SK-N-SH (cell line): Measurements from ENCODE around the gene SPATA32. TPM values are rescaled to one million over a fixed set of nuclear protein-coding genes. Genes with fewer than 3 reads are reported as not detected.

Experiments used
- CTCF ChIA-PET: fragments of 300-600, 350-600 bp; formaldehyde crosslinking; extraction: SDS; loops from one replicate; lab custom pipeline; 2021; lab: Yijun Ruan, JAX
- POLR2A ChIA-PET: fragments of 350-600 bp; sonication (Branson Sonifier 250); formaldehyde crosslinking; extraction: SDS; loops from one replicate; lab custom pipeline; 2020; ENCODE audit warnings: antibody characterized with exemption, inconsistent platforms; lab: Yijun Ruan, JAX
- DNase-seq: peaks from one replicate; pipeline ENCODE4 v3.0.0; 2012
- H2AFZ ChIP-seq: fragments of 200-600 bp; sonication (generic); 2 replicates; pipeline ENCODE4 v1.8.1; 2016; ENCODE audit warnings: antibody characterized with exemption, mild to moderate bottlenecking, low read depth
- H3F3A ChIP-seq: fragments of 200-600 bp; sonication (generic); replicated peaks from 2 replicates; pipeline ENCODE3; 2016; ENCODE audit warnings: antibody characterized with exemption, mild to moderate bottlenecking; ENCODE audit not compliant: insufficient read depth
- H3K27ac ChIP-seq, 2 experiments: fragments of 200-500 bp in 1 of 2; fragments of 200-600 bp in 1 of 2; sonication (Bioruptor generic) in 1 of 2; sonication (generic), shearing (Covaris generic) in 1 of 2; 2 replicates each; pipeline versions ENCODE4 v1.5.1 to v1.6.1; 2014 to 2016; ENCODE audit warnings: low read depth in 2 of 2, inconsistent platforms in 1 of 2, low read length in 1 of 2, mild to moderate bottlenecking in 1 of 2, mixed read lengths in 1 of 2
- H3K27me3 ChIP-seq: fragments of 200-600 bp; sonication (generic), shearing (Covaris generic); 2 replicates; pipeline ENCODE4 v1.6.1; 2016; ENCODE audit warnings: mixed run types; ENCODE audit not compliant: insufficient read depth
- H3K36me3 ChIP-seq, 2 experiments: fragments of 200-500 bp in 1 of 2; fragments of 200-600 bp in 1 of 2; sonication (Bioruptor generic) in 1 of 2; sonication (generic) in 1 of 2; replicated peaks in 1 of 2; 2 replicates each; pipeline versions ENCODE3 to v1.5.1; 2014 to 2016; ENCODE audit warnings: low read length in 1 of 2, mild to moderate bottlenecking in 1 of 2; ENCODE audit not compliant: insufficient read depth in 2 of 2, control insufficient read depth in 1 of 2
- H3K4me1 ChIP-seq, 2 experiments: fragments of 200-500 bp in 1 of 2; fragments of 200-600 bp in 1 of 2; sonication (Bioruptor generic) in 1 of 2; sonication (generic), shearing (Covaris generic) in 1 of 2; 2 replicates each; pipeline versions ENCODE4 v1.5.1 to v1.6.1; 2014 to 2016; ENCODE audit warnings: low read depth in 1 of 2, low read length in 1 of 2, mixed run types in 1 of 2; ENCODE audit not compliant: insufficient read depth in 2 of 2, control insufficient read depth in 1 of 2
- H3K4me2 ChIP-seq: fragments of 200-600 bp; sonication (generic), shearing (Covaris generic); 2 replicates; pipeline ENCODE4 v1.6.1; 2017; ENCODE audit warnings: mixed run types
- H3K4me3 ChIP-seq, 2 experiments: fragments of 200-500 bp in 1 of 2; fragments of 200-600 bp in 1 of 2; sonication (Bioruptor generic) in 1 of 2; sonication (generic), shearing (Covaris generic) in 1 of 2; 2 replicates each; pipeline versions ENCODE4 v1.5.1 to v1.8.1; 2014 to 2016; ENCODE audit warnings: low read depth in 2 of 2, inconsistent platforms in 1 of 2, low read length in 1 of 2, mild to moderate bottlenecking in 1 of 2, mixed read lengths in 1 of 2, moderate library complexity in 1 of 2
- H3K79me2 ChIP-seq: fragments of 200-600 bp; sonication (generic); 2 replicates; pipeline ENCODE4 v1.8.1; 2017; ENCODE audit warnings: mild to moderate bottlenecking; ENCODE audit not compliant: insufficient read depth
- H3K9ac ChIP-seq: fragments of 200-600 bp; sonication (generic); 2 replicates; pipeline ENCODE4 v1.6.1; 2017; ENCODE audit warnings: mixed run types
- H3K9me2 ChIP-seq: fragments of 200-600 bp; sonication (generic); 2 replicates; pipeline ENCODE4 v1.6.1; 2017; ENCODE audit warnings: mixed run types
- H3K9me3 ChIP-seq: fragments of 200-600 bp; sonication (generic); 2 replicates; pipeline ENCODE4 v1.6.1; 2017; ENCODE audit warnings: mixed run types, mild to moderate bottlenecking, moderate library complexity
- H4K20me1 ChIP-seq: fragments of 200-600 bp; sonication (generic); 2 replicates; pipeline ENCODE4 v1.6.1; 2017; ENCODE audit warnings: mild to moderate bottlenecking, mixed run types; ENCODE audit not compliant: insufficient read depth
- CHD2 ChIP-seq: fragments of 150-350 bp; IDR thresholded peaks from 2 replicates; pipeline ENCODE4 v1.6.1; 2018; ENCODE audit warnings: low read length; ENCODE audit not compliant: partially characterized antibody
- ELF1 ChIP-seq: IDR thresholded peaks from 2 replicates; pipeline ENCODE4 v1.4.0; 2012
- EP300 ChIP-seq, 2 experiments: IDR thresholded peaks; 2 replicates each; pipeline versions ENCODE4 v1.4.0 to v1.6.1; 2012; ENCODE audit warnings: borderline replicate concordance in 1 of 2, low read depth in 1 of 2, low read length in 1 of 2
- FOXM1 ChIP-seq: IDR thresholded peaks from 2 replicates; pipeline ENCODE4 v1.4.0; 2012; ENCODE audit warnings: low read depth, mild to moderate bottlenecking
- GABPA ChIP-seq: IDR thresholded peaks from 2 replicates; pipeline ENCODE4 v1.4.0; 2012; ENCODE audit warnings: low read depth, mild to moderate bottlenecking
- JUND ChIP-seq: IDR thresholded peaks from 2 replicates; pipeline ENCODE4 v1.4.0; 2012
- NFIC ChIP-seq: IDR thresholded peaks from 2 replicates; pipeline ENCODE4 v1.4.0; 2012; ENCODE audit warnings: borderline replicate concordance
- RAD21 ChIP-seq: IDR thresholded peaks from 2 replicates; pipeline ENCODE4 v1.6.1; 2012; ENCODE audit warnings: mild to moderate bottlenecking, low read length
- RCOR1 ChIP-seq: fragments of 150-350 bp; IDR thresholded peaks from 2 replicates; pipeline ENCODE4 v1.6.1; 2017; ENCODE audit warnings: antibody characterized with exemption, low read length
- SMC3 ChIP-seq: IDR thresholded peaks from 2 replicates; pipeline ENCODE4 v1.6.1; 2012; ENCODE audit warnings: low read depth, low read length, improper control_type of control experiment
- TEAD4 ChIP-seq: IDR thresholded peaks from 2 replicates; pipeline ENCODE4 v1.4.0; 2012; ENCODE audit warnings: mild to moderate bottlenecking, borderline replicate concordance; ENCODE audit not compliant: insufficient read depth
- WGBS: methylation state at CpG from one replicate; pipeline ENCODE4 v1.1.6; 2017; ENCODE audit warnings: low lambda C conversion rate; 5-methylcytosine and 5-hydroxymethylcytosine counted together
- polyA plus RNA-seq, 3 experiments: library from polyadenylated mRNA; depleted of rRNA; stranded (reverse); fragments of >200 nt; gene quantifications; 2 replicates each; pipeline ENCODE4 v1.2.3, GENCODE V29; 2012
- TF ChIP-seq, protein P1 (sequence below): fragments of 200-600 bp; sonication (generic); IDR thresholded peaks from 2 replicates; pipeline ENCODE4 v1.6.1; 2017; ENCODE audit warnings: antibody characterized with exemption, mild to moderate bottlenecking, moderate library complexity
- TF ChIP-seq, protein P2 (sequence below): IDR thresholded peaks from 2 replicates; pipeline ENCODE4 v1.4.0; 2012; ENCODE audit warnings: low read depth
- TF ChIP-seq, protein P3 (sequence below): IDR thresholded peaks from 2 replicates; pipeline ENCODE4 v1.4.0; 2012; ENCODE audit warnings: low read depth, borderline replicate concordance
- TF ChIP-seq, protein P4 (sequence below): IDR thresholded peaks from 2 replicates; pipeline ENCODE4; 2012
- TF ChIP-seq, protein P5 (sequence below): fragments of 150-350 bp; IDR thresholded peaks from 2 replicates; pipeline ENCODE4 v1.6.1; 2016; ENCODE audit warnings: mild to moderate bottlenecking, low read depth, low read length

SPATA32 gene
- polyA plus RNA-seq, 1 of the 3 experiments (the other 2 are of a cell fraction) = not detected

DNA sequence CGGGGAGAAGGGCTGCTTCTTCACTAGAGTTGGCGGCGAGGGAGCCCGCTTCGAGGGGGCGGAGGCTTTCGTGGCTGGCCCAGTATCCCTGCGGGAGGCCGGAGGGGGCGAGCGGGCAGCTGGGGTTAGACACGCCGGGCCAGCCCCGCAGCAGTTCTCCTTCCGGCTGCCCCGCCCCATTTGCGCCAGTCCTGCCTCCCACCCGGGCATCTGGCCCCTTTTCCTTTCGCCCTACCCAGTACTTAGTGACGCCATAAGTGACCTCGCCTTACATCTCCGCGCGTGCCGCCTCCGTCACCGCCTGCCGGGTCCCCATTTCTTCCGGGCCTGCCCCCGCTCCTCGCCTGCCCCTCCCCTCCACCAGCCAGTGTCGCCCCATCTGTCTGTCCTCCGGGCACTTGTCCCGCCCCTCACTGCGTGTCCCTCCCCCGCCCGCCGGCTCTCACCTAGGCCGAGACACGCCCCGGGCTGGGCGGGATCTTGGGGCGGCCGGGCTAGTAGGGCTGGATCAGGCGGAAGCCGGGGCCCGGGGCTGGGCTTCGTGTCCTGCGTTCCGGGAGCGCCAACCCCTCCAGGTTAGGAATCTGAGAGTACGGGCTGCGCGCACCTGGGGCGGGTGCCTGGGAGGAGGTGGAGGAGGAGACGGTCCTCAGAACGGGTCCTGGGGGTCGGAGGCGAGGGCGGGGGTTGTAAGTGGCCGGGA lies 14.3 kb downstream of the SPATA32 start (continued):
- TF ChIP-seq, protein P1, sequence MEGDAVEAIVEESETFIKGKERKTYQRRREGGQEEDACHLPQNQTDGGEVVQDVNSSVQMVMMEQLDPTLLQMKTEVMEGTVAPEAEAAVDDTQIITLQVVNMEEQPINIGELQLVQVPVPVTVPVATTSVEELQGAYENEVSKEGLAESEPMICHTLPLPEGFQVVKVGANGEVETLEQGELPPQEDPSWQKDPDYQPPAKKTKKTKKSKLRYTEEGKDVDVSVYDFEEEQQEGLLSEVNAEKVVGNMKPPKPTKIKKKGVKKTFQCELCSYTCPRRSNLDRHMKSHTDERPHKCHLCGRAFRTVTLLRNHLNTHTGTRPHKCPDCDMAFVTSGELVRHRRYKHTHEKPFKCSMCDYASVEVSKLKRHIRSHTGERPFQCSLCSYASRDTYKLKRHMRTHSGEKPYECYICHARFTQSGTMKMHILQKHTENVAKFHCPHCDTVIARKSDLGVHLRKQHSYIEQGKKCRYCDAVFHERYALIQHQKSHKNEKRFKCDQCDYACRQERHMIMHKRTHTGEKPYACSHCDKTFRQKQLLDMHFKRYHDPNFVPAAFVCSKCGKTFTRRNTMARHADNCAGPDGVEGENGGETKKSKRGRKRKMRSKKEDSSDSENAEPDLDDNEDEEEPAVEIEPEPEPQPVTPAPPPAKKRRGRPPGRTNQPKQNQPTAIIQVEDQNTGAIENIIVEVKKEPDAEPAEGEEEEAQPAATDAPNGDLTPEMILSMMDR = no peak
- TF ChIP-seq GABPA (peak; percentile 55), EP300 (IDR thresholded peaks at IDR 0.05; ENCODE audit: borderline replicate concordance in 1 of 2, low read depth in 1 of 2, low read length in 1 of 2) (no peak), ELF1 (peak; percentile 57; the same call in 1 of the 2 replicates)
- TF ChIP-seq, protein P2, sequence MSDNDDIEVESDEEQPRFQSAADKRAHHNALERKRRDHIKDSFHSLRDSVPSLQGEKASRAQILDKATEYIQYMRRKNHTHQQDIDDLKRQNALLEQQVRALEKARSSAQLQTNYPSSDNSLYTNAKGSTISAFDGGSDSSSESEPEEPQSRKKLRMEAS = peak; percentile 67

DNA sequence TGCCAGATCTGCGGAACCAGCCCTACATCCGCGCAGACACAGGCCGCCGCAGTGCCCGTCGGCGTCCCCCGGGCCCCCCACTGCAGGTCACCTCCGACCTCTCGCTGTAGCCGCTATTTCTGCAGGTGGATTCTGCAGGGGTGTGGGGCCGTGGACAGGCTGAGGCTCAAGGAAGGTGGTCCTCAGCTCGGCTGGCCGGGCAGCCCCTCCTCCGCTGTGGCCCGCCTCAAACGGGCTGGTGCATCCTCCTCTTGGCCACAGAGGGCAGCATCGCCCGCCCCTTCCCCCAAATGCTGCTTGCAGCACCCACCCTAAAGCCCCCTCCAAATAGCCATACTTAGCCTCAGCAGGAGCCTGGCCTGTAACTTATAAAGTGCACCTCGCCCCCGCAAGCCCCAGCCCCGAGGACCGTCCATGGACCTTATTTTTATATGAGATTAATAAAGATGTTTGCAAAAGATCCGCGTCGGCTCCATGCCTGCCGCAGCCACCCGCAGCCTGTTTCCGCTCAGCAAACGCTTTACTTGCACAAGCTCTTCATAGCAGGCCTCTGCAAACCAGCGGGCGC lies 14.9 kb downstream of the SPATA32 start:
- H3K79me2 ChIP-seq = no peaks in the 10 kb centered on the region
- no peaks in the 10 kb centered on the region for H3K9me2 ChIP-seq
- no peaks in the 10 kb centered on the region for H3K27me3 ChIP-seq
- H3K4me1 ChIP-seq = peaks cover 0 to 20% of the 10 kb centered on the region in 2 experiments; a peak in 1 of 4 replicates
- ChIA-PET CTCF (interaction anchor here (0.6 to 6.0 kb wide), 37 partner anchors 8 to 225 kb away, joined by 3 to 54 read pairs (median 6); partner anchors contain the start of genes ACBD4, HEXIM1 and MAP3K14), POLR2A (interaction anchor here (0.6 to 1.7 kb wide), 4 partner anchors 36 to 138 kb away, joined by 3 to 6 read pairs (median 4); partner anchors contain the start of genes HEXIM1 and MAP3K14)
- 0% methylated on average over 14 of the region's 33 CpGs for whole genome bisulfite sequencing
- H3K9me3 ChIP-seq = no peaks in the 10 kb centered on the region
- peak overlapping the region; percentile 91 for H3K4me2 ChIP-seq
- no peak for TF ChIP-seq FOXM1
- TF ChIP-seq RCOR1 = no peak
- TF ChIP-seq CHD2 = peak; percentile 53
- peak; percentile 15; the same call in 1 of the 2 replicates for TF ChIP-seq SMC3
- no peak for TF ChIP-seq NFIC
- TF ChIP-seq TEAD4 = no peak
- TF ChIP-seq, protein P1 = peak; percentile 69
- TF ChIP-seq, protein P3, sequence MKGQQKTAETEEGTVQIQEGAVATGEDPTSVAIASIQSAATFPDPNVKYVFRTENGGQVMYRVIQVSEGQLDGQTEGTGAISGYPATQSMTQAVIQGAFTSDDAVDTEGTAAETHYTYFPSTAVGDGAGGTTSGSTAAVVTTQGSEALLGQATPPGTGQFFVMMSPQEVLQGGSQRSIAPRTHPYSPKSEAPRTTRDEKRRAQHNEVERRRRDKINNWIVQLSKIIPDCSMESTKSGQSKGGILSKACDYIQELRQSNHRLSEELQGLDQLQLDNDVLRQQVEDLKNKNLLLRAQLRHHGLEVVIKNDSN = no peak
- peak; percentile 66 for TF ChIP-seq RAD21
- TF ChIP-seq, protein P4, sequence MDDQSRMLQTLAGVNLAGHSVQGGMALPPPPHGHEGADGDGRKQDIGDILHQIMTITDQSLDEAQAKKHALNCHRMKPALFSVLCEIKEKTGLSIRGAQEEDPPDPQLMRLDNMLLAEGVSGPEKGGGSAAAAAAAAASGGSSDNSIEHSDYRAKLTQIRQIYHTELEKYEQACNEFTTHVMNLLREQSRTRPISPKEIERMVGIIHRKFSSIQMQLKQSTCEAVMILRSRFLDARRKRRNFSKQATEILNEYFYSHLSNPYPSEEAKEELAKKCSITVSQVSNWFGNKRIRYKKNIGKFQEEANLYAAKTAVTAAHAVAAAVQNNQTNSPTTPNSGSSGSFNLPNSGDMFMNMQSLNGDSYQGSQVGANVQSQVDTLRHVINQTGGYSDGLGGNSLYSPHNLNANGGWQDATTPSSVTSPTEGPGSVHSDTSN = no peak
- TF ChIP-seq JUND = no peak
- TF ChIP-seq, protein P5, sequence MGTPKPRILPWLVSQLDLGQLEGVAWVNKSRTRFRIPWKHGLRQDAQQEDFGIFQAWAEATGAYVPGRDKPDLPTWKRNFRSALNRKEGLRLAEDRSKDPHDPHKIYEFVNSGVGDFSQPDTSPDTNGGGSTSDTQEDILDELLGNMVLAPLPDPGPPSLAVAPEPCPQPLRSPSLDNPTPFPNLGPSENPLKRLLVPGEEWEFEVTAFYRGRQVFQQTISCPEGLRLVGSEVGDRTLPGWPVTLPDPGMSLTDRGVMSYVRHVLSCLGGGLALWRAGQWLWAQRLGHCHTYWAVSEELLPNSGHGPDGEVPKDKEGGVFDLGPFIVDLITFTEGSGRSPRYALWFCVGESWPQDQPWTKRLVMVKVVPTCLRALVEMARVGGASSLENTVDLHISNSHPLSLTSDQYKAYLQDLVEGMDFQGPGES = no peak
- TF ChIP-seq ELF1 = no peak
- TF ChIP-seq, all 33 proteins: peak for 4
- H3F3A ChIP-seq = peaks cover 5% of the 10 kb centered on the region
- no peaks in the 10 kb centered on the region for H3K36me3 ChIP-seq
- peak overlapping the region; percentile 65 to 80 for H3K4me3 ChIP-seq
- H4K20me1 ChIP-seq = no peaks in the 10 kb centered on the region
- DNase-seq = peak; percentile 92
- peak overlapping the region; percentile 44 to 86; a peak in 3 of 4 replicates for H3K27ac ChIP-seq
- H3K9ac ChIP-seq = peak overlapping the region; percentile 73
- H2AFZ ChIP-seq = peak overlapping the region; percentile 86
